SK-N-MC (cell line): ENCODE measurements around the gene PSMD14.
A peak's percentile ranks its signal among the peaks of the same experiment; 100 is the strongest.

Experiments used
- DNase-seq: peaks from one replicate; pipeline ENCODE4 v3.0.0-alpha.2; 2011; ENCODE audit warnings: low read depth, low spot score
- H3K27ac ChIP-seq: fragments of 200-600 bp; sonication (generic); 2 replicates; pipeline ENCODE4 v1.5.1; 2016; ENCODE audit warnings: mixed run types
- H3K36me3 ChIP-seq: fragments of 200-600 bp; sonication (generic); 2 replicates; pipeline ENCODE4 v1.6.1; 2017; ENCODE audit warnings: antibody characterized with exemption, low read length, mixed read lengths; ENCODE audit not compliant: insufficient read depth
- H3K4me3 ChIP-seq: fragments of 200-600 bp; sonication (generic); 2 replicates; pipeline ENCODE4 v1.5.1; 2016
- H3K9ac ChIP-seq: fragments of 200-600 bp; sonication (generic); 2 replicates; pipeline ENCODE4 v1.8.0; 2017; ENCODE audit warnings: mixed run types, mixed read lengths; ENCODE audit not compliant: insufficient read length
- H3K9me3 ChIP-seq: fragments of 200-600 bp; sonication (generic); 2 replicates; pipeline ENCODE4 v1.6.1; 2017; ENCODE audit warnings: low read depth, mild to moderate bottlenecking, antibody characterized with exemption, low read length, moderate library complexity, mixed read lengths
- EZH2 ChIP-seq: fragments of 200-600 bp; sonication (generic); IDR thresholded peaks from one replicate; pipeline ENCODE4 v1.6.1; 2017; ENCODE audit warnings: antibody characterized with exemption
- FOXP2 ChIP-seq: optimal IDR thresholded peaks from 2 replicates; pipeline ENCODE3; 2011; ENCODE audit warnings: mild to moderate bottlenecking, moderate library complexity; ENCODE audit not compliant: insufficient read depth; ENCODE audit errors: extremely low read length, control extremely low read depth
- POLR2AphosphoS5 ChIP-seq: IDR thresholded peaks from 2 replicates; pipeline ENCODE4 v1.6.1; 2012; ENCODE audit warnings: mild to moderate bottlenecking, low read depth, low read length, borderline replicate concordance

Gene PSMD14

GRCh38 chr2:161412346-161412745, 104.1 kb downstream of the PSMD14 start:
- no peak for DNase-seq
- Histone ChIP-seq H3K9ac (no peak overlapping the region), H3K27ac (peak overlapping the region; percentile 30; the same call in 1 of the 2 replicates), H3K9me3 (no peaks in the 10 kb centered on the region), H3K36me3 (peaks cover 28% of the 10 kb centered on the region), H3K4me3 (no peak overlapping the region)
- no peak for TF ChIP-seq FOXP2
- TF ChIP-seq EZH2 = no peak
- no peak for TF ChIP-seq POLR2AphosphoS5

DNA sequence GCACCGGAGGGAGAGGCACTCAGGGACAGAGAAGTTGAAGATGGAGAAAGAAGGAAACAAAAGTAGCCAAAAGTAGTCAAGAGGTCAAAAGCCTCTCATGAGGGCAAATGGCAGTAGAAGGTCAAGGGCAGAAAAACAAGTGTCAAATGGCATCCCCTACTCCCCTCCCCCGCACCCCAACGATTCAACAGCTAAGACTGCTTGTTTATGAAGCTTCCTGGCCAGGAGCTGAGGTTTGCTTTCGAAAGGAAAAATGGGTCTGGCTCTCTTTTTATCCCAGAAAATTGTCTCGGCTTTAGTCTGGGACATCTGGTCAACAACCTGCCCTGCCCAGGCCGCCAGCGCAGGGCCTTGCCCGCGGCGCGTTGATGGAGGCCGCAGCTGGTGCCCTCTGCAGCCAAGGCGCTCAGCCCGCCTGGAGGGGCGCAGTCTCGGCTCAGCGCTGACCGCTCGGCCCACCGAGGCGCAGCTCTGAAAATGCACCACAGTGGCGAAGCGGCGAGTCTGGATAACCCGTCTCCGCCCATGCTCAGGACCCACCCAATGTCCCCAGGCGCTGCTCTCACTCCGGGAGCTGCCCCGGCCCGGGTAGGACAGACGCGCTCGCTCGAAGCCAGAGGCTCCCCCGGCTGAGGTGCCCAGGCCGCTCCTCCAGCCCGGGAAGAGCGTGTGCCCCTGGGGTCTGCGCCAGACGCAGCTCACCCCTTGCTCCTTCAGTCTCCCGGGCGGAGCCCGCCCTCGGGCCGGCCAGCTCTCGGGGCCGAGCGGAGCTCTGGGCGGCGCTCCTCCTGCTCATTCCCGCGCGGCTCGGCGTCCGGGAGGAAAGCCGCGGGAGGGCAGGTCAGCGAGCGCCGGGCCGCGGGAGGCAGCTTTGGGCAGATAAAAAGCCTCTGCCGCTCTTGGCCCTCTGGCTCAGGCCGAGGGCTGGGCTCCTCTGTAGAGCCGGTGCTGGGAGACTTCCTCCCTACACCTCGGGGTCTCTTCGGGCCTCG, 106.1 kb downstream of the PSMD14 start:
- DNase-seq = no peak
- Histone ChIP-seq H3K9ac (no peak overlapping the region), H3K9me3 (no peaks in the 10 kb centered on the region), H3K27ac (no peak overlapping the region), H3K4me3 (no peak overlapping the region), H3K36me3 (peaks cover 20% of the 10 kb centered on the region)
- TF ChIP-seq EZH2 = no peak
- TF ChIP-seq POLR2AphosphoS5 = 0 out of 2 replicates have a peak, but pooled peaks have one; percentile 14
- no peak for TF ChIP-seq FOXP2

DNA sequence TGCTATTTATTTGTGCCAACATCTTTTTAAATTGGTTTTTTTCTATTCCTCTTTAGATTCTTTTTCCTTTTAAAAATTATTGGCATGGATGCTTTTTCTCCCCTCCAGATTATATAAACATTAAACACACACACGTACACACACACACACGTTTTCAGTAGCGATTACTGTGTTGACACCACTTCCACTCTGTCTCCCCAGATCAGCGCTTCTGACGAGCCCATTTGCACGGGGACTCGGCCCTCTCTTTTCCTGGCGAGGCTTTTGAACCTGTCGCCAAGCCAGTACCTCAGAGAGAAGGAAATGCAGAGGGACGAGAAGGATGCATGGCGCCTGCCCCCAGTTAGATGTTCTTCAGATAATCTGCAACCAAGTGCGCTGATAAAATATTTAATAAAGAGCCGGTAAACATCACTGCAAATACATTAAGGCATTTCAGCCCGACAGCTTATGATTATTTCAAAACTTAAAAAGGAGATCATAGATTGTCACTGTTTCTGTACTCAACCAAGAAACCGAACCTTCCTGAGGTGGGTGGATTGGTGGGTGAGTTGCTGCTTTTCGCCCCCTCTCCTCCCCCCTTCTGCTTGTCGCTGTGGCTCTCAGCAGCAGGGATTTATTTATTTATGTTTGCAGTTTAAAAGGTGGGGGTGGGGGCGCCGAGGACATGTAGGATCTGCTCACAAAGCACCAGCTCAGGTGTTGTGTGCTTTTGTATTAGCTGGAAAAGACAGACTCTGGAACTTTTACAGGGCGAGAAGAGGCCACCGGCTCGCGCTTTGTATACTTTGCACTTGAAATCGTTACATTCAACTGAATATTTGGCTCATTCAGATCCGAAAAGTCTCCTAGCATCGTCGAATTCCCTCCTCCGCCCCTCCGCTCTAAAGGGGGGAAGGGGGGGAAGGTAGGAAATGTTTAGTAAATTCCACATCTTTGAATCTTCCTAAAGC, 107.1 kb downstream of the PSMD14 start:
- no peak for DNase-seq
- Histone ChIP-seq H3K27ac (no peak overlapping the region), H3K9me3 (no peaks in the 10 kb centered on the region), H3K4me3 (no peak overlapping the region), H3K9ac (no peak overlapping the region), H3K36me3 (peaks cover 16% of the 10 kb centered on the region)
- TF ChIP-seq EZH2 = no peak
- no peak for TF ChIP-seq FOXP2

- TF ChIP-seq EZH2 = no peak
- no peak for TF ChIP-seq FOXP2
- no peak for TF ChIP-seq POLR2AphosphoS5
- no peaks in the 10 kb centered on the region for H3K9me3 ChIP-seq
- H3K27ac ChIP-seq = no peak within 1 kb of the TSS
- no peak within 1 kb of the TSS for H3K4me3 ChIP-seq
- H3K36me3 ChIP-seq = peaks cover 15% of the 10 kb centered on the region
- no peak within 1 kb of the TSS for H3K9ac ChIP-seq
- DNase-seq = no peak
Observed at GRCh38 chr2:161415987-161416707, 107.9 kb downstream of the PSMD14 start, which contains the start of gene TBR1. Gene TBR1, plus strand, starts transcription at chr2:161416297. Its CDS starts 114 bp downstream, at chr2:161416411.

- H3K9ac ChIP-seq = no peak overlapping the region
- no peak for DNase-seq
- H3K36me3 ChIP-seq = peaks cover 8% of the 10 kb centered on the region; the same call in 1 of the 2 replicates
- H3K9me3 ChIP-seq = no peaks in the 10 kb centered on the region
- no peak for TF ChIP-seq POLR2AphosphoS5
- no peak for TF ChIP-seq EZH2
- TF ChIP-seq FOXP2 = no peak
- no peak overlapping the region for H3K27ac ChIP-seq
- no peak overlapping the region for H3K4me3 ChIP-seq
Observed at GRCh38 chr2:161416708-161417437, 108.6 kb downstream of the PSMD14 start.

DNA sequence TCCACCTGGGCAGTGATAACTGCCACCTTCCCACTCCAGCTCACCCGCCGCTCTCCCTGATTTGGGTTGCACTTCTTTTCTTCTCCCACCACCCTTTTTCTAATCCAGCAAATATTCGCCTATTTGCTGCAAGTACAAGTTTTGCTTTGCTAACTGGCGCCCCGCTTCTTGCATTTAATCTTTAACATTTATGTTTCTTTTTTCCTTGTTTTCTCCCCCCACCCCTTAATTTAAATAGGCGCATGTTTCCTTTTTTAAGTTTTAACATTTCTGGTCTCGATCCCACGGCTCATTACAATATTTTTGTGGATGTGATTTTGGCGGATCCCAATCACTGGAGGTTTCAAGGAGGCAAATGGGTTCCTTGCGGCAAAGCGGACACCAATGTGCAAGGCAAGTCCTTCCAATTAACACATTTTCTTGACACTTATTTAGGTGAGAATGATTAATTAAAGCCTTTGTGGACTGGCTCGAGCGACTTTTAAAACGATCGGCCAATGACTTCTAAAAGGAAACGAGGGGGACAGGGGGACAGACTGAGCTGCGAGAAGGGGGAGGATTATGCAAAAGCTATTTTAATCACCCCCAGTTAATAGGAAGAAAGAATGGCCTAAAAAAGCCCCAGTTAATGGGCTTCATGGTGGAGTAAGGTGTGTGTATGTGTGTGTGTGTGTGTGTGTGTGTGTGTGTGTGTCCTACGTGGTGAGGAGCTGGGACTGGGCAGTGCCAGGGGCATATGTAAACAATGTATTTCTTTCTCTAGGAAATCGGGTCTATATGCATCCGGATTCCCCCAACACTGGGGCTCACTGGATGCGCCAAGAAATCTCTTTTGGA, 109.4 kb downstream of the PSMD14 start:
- Histone ChIP-seq H3K27ac (no peak overlapping the region), H3K9ac (no peak overlapping the region), H3K36me3 (0 out of 2 replicates have a peak, but pooled peaks cover 3% of the 10 kb centered on the region), H3K9me3 (no peaks in the 10 kb centered on the region), H3K4me3 (no peak overlapping the region)
- TF ChIP-seq EZH2 = no peak
- no peak for TF ChIP-seq FOXP2
- no peak for TF ChIP-seq POLR2AphosphoS5
- DNase-seq = no peak
